HG03196 (cell line): Measurements from ENCODE around the gene SLC4A3.
"Not testable (repeated sequence)": the region's sequence is repeated elsewhere in the genome, so short reads cannot be mapped to it uniquely, and the experiment has no call there.

Source experiments
- ATAC-seq: cut with Tn5 transposase; IDR thresholded peaks from one replicate; pipeline ENCODE4 v1.9.1; 2021; ENCODE audit not compliant: unreplicated experiment

The SLC4A3 gene

DNA sequence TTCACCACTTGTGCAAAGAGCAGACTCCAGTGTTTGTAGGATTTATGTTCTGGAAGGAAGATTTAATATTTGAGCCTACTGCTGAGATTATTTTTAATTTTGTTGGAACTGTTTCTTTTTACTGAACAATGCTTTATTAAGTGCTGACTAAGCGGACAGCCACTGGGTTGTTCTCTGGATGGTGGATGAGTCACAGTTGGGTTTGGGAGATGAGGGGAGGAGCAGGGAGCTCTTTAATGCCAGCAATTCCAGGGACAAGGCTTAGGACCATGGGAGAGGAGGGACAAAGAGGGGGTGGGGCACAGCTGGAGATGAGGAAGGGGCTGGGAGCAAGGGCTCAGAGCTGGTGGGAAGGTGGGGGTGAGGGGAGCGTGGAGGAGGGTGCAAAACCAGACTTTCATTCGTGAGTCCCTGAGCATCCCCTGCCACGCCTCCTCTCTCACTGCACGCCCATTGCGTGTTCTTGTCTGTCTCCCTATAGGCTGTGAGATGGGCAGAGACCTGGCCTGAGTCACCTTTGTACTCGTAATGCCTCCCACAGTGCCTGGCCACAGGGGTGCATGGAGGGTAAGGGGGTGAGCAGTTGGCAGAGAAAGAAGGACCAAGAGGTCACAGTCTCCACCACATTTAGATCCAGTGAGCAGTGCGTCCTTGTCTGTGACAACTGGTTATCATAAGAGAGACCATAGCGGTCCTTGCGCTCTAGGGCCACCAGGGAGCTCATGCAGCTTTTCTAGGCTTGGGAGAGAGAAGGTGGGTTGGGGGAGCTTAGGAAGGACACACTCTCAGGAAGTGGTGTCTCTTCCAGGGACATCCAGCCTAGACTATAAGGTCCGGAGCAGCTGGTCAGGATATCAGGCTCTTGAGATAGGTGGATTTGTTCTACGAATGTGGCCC, 18.4 kb downstream of the SLC4A3 start:
- ATAC-seq = no peak

DNA sequence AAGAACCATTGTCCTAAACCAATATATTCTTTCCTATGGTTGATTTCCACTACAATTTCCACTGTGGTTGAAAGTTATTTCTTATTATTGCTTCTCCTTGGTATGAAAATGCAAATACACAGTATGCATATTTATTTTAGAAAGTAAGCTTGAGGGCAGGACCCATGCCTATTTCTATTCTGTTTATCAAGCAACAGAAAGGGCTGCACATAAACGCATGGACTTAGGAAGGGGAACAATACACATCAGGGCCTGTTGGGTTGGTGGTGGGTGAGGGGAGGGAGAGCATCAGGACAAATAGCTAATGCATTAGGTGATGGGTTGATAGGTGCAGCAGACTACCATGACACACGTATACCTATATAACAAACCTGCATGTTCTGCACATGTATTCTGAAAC, 20.7 kb downstream of the SLC4A3 start:
- no peak for ATAC-seq

DNA sequence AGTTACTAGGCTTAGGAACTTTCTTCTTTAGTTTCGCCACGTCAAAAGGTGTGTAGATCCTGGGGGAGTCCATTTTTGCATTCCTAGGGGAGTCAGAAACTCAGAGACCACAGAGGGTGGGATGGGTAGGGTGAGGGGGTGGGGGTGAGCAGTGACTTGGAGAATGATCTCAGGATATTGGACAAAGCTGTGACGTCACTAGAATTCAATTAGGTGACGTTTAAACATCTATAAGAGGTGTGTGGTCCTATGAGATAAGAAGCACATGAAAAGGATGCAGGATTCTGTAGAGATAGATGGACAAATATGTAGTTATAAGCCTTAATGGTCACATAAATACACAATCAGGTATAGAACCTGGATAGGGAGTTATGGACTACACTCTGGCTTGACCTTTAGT, 21.5 kb downstream of the SLC4A3 start:
- no peak for ATAC-seq

DNA sequence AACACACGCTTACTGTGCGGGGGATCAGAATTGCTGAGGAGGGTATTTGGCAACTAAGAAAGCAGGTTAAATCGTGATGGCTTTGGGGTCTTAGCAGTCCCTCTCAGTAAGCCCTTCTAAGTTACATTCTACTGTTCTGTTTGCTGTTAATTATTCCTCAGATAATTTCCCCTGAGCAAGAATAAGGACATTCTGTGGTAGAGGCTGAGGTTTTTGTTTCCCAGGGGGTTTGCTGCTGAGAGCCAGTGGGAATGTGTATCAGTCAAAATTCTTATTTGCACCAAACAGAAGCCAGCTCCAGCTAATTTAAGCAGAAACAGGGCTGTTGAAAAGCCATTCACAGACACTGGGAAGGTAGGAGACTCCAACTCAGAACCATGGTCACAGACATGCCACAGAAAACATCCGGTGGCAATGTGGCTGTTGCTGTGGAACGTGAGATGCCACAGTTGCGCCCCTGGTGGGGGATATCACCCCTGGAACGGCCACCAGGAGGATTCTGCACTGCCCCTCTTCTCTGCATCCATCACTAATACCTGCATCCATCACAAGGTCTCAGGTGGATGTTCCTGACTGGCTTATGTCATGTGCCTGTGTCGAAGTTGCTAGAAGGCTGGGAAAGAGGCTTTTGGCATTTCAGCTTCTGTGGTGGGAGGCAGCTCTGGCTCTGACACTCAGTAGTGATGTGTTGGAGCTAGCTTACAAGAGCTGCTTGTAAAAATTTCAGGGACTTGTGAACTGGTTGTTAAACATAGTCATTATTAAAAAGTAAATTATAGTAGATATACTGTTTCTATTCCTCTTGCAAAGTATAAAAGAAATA, 23.2 kb downstream of the SLC4A3 start:
- no peak for ATAC-seq

DNA sequence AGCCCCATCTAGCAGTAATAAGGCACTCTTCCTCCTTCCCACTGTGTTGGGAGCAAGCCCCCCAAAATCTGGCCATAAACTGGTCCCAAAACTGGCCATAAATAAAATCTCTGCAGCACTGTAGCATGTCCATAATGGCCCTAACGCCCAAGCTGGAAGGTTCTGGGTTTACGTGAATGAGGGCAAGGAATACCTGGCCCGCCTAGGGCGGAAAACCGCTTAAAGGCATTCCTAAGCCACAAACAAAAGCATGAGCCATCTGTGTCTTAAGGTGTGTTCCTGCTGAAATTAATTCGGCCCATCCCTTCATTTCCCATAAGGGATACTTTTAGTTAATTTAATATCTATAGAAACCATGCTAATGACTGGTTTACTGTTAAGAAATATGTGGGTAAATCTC, 24.2 kb downstream of the SLC4A3 start:
- not testable (repeated sequence) for ATAC-seq

DNA sequence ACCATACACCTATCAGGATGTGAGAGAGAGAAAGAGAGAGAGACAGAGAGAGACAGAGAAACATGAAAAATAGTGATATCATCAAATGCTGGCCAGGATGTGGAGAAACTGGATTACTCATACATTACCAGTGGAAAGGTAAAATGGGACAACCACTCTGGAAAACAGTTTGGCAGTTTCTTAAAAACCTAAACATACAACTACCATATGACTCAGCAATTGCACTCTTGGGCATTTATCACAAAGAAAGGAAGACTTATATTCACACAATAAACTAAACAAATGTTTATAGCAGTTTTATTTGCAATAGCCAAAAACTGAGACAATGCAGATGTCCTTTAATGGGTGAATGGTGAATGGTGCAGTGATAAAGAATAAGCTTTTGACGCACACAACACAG, 29.1 kb downstream of the SLC4A3 start:
- ATAC-seq = no peak

DNA sequence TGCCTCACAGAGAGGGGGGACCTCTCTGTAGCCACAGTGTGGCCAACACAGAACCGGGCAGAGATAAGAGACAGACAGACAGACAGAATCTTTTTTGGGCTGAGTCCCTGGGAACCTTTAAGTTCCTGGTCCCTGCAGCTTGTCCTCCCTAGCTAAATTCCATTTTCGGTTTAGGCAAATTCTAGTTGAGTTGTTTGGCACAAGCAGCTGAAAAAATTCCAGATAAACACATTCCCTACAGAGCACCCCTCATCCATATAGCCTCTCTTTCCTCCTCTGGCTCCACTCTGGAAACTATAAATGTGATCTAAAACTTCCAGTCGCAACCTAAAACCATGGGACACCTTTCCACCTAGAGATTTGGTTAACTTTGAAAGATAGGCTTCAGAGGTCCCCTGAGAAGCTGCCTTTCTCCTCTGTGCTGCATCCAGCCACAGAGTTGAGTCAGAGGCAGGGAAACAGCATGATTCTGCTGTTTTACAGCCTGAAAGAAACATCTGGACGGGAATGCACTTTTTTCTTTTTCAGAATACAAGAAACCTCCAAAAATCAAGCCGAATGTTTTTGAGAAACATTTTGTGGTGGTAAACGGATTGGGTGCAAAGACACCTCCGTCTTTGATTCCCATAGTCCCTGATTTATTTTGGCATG, 30.9 kb downstream of the SLC4A3 start:
- no peak for ATAC-seq

- ATAC-seq = no peak
Observed at GRCh38 chr2:219658874-219659273, 31.4 kb downstream of the SLC4A3 start.

DNA sequence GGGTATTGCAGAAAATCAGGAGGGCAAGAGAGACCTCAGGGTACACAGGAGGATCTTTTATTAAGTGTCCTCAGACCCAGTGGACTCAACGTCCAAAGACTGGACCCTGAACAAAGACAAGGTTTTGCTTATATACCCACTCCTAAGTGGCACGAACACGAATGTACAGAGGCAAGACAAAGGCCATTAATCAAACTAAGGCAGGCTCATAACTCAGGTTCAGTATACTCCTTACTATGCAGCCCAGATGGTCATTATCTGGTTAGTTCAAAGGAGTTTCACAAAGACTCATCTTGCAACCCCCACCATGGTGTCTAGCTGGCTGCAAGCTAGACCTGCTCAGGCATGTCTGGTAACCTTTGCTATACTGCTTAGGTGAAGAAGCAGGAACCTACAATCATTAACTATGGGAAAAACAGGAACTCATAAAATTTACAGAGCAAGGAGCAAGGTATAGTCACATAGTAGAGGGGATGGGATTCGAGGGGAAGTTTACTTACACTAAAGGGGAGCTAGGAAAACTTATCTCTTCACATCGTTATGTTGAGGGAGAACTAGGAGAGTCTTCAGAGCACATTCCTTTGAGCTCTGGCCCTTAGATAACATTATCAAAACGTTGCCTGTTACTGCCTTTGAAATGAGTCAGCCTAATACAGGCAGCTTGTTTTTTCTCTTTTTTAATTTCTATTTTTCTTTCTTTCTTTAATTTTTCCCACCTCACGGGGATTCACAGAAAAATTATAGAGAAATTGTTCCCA, 33.9 kb downstream of the SLC4A3 start:
- peak; percentile 89 for ATAC-seq

DNA sequence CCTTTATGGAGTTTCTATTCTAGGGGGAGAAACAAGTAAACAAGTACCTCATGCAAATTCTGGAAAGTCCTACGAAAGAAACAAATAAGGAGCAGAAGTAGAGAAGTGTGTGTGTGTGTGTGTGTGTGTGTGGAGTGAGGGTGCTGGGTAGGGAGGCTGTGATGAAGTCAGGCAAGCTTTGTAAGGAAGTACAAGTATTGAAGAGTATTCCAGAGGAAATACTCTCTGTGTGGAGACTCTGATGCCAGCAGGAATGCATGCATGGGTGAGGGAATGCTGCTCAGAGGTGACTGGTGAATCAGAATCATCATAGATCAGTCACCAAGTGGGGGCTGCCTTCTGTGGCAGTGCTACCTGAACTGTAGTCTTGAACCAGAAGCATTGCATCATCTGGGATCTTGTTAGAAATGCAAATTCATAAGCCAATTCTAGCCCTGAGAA, 34.5 kb downstream of the SLC4A3 start:
- ATAC-seq = no peak

GRCh38 chr2:219662566-219662965, 35.1 kb downstream of the SLC4A3 start:
- no peak for ATAC-seq

GRCh38 chr2:219663116-219663762, 35.8 kb downstream of the SLC4A3 start:
- no peak for ATAC-seq

- no peak for ATAC-seq
Observed at GRCh38 chr2:219664041-219664440, 36.6 kb downstream of the SLC4A3 start.

DNA sequence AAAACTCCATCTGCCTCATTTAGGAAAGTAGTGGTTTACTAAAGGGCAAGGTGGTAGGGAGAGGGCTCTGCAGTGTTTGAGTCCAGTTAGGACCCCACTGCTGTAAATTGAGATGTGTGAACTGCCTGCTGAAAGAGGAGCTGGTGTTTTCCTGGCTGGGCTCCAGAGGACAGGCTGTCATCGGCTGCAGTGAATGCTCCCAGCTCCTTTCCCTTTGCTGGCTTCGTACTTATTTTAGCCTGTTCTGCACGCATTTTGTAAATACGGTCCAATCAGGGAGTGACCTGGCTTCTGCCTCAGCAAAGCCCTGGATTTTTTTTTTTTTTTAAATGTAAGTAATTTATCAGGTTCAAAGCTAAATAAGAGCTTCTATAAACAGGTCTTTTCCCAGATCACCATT, 37.5 kb downstream of the SLC4A3 start:
- no peak for ATAC-seq

DNA sequence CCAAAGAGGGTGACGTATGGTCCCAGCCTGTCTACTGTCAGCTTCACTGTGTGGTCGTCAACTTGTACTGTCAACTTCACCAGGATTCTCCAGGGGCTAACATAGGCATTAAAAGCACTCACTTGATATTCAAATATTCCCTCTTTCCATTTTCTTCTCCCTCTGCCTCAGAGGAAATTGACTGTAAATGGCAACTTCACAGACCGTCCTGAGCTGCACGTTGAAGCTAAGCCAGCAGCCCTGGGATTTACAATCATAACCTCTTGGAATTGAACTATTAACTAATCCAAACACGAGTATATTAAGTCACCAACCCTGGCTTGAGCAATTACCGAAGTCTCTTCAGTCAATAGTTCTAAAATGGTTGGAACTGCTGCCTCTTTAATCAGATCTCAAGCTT, 38.5 kb downstream of the SLC4A3 start:
- ATAC-seq = no peak

DNA sequence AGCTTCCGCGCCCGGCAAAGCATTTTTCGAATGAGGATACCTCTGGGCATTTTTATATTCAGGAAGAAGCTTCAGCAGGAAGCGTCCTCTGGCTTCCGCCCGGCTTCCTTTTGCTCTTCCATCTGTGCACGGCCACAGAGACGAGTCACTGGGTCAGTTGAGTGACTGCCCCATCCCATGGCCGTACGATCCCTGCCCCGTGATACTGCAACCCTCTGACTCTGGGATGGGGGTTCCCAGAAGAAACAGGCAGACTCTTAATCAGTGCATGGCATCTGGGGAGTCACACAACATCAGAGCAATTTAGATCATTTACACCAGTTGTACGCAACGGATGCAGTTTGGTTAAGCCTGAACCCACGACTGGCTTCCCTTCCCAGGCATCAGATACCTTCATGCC, 40.9 kb downstream of the SLC4A3 start:
- no peak for ATAC-seq

DNA sequence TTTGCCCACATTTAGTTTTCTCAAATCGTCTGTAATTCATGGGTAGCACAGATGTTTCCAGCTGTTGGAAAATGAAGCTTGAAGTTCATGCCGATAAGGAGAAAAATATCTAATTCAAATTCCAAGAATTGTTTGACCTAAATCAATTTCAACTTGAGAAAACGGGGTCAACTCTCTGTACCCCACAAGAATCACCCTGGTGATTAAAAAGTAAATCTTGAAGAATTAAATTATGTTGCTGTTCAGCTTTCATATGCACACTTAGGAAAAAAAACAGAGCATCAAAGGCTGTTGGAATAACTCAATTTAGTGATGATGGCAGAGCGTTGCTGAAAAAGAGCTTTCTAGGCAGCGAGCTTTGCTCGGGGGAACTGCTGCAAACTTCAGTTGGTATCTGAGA, 43.0 kb downstream of the SLC4A3 start:
- ATAC-seq = no peak

DNA sequence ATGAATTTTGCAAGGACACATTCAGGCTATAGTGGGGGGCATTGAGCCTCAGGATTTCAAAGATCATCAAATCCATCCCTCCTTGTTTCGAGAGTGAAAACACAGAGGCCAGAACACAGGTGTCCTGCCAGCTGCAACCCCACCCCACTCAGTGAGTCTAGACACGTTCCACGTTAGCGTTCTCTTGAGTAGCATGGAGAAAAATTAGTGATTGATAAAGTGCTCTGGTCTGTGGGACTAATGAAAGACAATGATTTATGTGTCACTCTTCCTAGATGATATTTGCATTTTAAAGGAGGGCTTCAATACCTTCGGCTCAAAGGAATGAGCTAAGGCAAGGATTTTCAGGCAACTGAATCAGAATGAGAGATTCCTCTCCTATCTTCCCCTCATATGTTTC, 43.8 kb downstream of the SLC4A3 start:
- ATAC-seq = no peak

- ATAC-seq = no peak
Observed at GRCh38 chr2:219672406-219672805, 45.0 kb downstream of the SLC4A3 start.

GRCh38 chr2:219675221-219675620, 47.8 kb downstream of the SLC4A3 start:
- no peak for ATAC-seq
